NT2/D1 (cell line): ENCODE results near the gene PEAR1.

ENCODE experiments used
- YY1 ChIP-seq: IDR thresholded peaks from 2 replicates; pipeline ENCODE4 v1.6.1; 2011; ENCODE audit not compliant: insufficient read length, insufficient read depth
- ZNF274 ChIP-seq: IDR thresholded peaks from 2 replicates; pipeline ENCODE4 v1.6.1; 2011; ENCODE audit warnings: mild to moderate bottlenecking, low read depth, low read length

DNA sequence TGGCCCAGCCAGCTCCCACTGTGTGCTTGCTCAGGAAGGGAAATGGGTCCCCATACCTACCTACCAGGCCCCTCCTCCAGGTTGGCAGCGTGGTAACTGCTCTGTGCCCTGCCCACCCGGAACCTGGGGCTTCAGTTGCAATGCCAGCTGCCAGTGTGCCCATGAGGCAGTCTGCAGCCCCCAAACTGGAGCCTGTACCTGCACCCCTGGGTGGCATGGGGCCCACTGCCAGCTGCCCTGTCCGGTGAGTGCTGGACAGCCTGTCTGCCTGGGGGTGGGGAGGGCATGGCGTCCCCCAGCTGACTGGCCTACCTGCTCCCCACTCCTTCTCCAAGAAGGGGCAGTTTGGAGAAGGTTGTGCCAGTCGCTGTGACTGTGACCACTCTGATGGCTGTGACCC is 16.2 kb downstream of the PEAR1 start:
- TF ChIP-seq ZNF274, result no peak
- no peak for TF ChIP-seq YY1
